Brain microvascular endothelial cell (primary cell): ENCODE measurements around the gene GOLGA7B.

Experiments
- DNase-seq: peaks from one replicate; pipeline ENCODE4 v3.0.0-alpha.2; 2020
- H3K27ac ChIP-seq: fragments of 250-450 bp; sonication (Bioruptor Pico); 2 replicates; pipeline ENCODE4 v1.5.1; 2020; ENCODE audit warnings: mild to moderate bottlenecking, moderate library complexity
- H3K27me3 ChIP-seq: fragments of 250-450 bp; sonication (Bioruptor Pico); replicated peaks from 2 replicates; pipeline ENCODE4 v1.5.1; 2020; ENCODE audit warnings: mild to moderate bottlenecking
- H3K36me3 ChIP-seq: fragments of 250-450 bp; sonication (Bioruptor Pico); replicated peaks from 2 replicates; pipeline ENCODE4 v1.5.1; 2020; ENCODE audit warnings: mild to moderate bottlenecking
- H3K4me3 ChIP-seq: 2 replicates; pipeline ENCODE4 v1.5.1; 2011; ENCODE audit warnings: low read depth, mild to moderate bottlenecking, control low read depth, low read length, moderate library complexity
- CTCF ChIP-seq: IDR thresholded peaks from 2 replicates; pipeline ENCODE4 v1.5.1; 2011; ENCODE audit warnings: low read depth, mild to moderate bottlenecking, moderate library complexity, low read length, control low read depth, inconsistent platforms; ENCODE audit errors: missing control alignments
- in situ Hi-C: cut with HindIII; loops from 2 replicates; pipeline ENCODE4 v1.10.0; 2017; ENCODE audit warnings: low sequenced_read_pairs, low pct_ligation_motif_present

Gene GOLGA7B

DNA sequence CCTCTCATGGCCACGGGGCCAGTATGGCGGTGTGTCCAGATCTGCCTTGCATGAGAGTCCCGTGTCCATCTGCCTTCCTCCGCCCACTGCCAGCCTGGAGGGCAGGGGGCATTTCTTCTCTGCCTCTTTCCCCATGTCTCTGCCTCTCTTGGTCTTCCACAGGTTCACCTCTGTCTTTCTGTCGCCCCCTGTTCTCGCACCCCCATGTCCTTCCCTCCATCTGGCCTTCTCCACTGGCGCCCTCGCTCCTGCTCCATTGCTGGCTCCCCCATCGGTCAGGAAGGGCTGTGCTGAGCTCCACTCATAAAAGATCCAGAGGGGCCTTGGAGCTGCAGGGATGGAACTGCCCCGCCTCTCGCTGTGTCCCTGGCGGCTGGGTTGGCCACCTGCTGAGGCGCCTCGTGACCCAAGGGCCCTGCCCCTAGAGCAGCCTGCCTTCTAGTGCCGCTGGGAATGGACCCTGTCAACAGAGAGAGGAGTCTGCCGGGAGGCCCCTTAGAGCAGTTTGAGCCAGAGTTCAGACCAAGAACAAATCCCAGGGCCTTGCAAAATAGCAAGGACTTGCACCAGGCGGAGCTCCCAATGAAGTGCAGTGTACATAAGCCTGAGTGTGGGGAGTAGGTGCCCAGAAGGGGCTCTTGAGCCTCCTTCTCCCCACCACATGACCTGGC, 42.0 kb downstream of the GOLGA7B start:
- no peak overlapping the region for H3K4me3 ChIP-seq
- in situ Hi-C loops, result no loop called here
- no peak for TF ChIP-seq CTCF
- no peak for DNase-seq
- H3K36me3 ChIP-seq, result no peaks in the 10 kb centered on the region
- peaks cover 3% of the 10 kb centered on the region for H3K27me3 ChIP-seq
- H3K27ac ChIP-seq, result no peak overlapping the region

DNA sequence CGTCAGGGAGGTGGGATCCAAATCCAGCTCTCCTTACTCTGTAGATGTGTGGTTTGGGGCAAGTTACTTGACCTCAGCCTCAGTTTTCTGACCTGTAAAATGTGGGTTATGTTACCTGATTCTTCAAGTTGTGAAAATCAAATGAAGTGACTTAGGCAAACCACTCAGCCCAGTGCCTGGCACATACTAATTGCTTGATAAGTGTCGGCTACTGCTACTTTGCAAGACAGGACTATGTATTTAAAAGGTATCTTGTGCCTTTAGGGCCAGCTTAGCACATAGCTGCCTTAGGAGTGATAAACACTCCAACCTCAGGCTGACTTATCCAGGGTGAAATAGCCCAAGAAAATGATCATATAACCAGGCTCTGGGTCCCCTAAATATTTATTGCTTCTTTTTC, 42.9 kb downstream of the GOLGA7B start:
- no peaks in the 10 kb centered on the region for H3K36me3 ChIP-seq
- no peak for DNase-seq
- H3K27me3 ChIP-seq, result peaks cover 3% of the 10 kb centered on the region
- in situ Hi-C loops, result no loop called here
- no peak for TF ChIP-seq CTCF
- no peak overlapping the region for H3K27ac ChIP-seq
- no peak overlapping the region for H3K4me3 ChIP-seq

GRCh38 chr10:97892939-97893338, 43.3 kb downstream of the GOLGA7B start:
- in situ Hi-C loops, result no loop called here
- peaks cover 3% of the 10 kb centered on the region for H3K27me3 ChIP-seq
- no peaks in the 10 kb centered on the region for H3K36me3 ChIP-seq
- TF ChIP-seq CTCF, result no peak
- no peak for DNase-seq
- no peak overlapping the region for H3K27ac ChIP-seq
- H3K4me3 ChIP-seq, result no peak overlapping the region

GRCh38 chr10:97894092-97894491, 44.4 kb downstream of the GOLGA7B start:
- H3K36me3 ChIP-seq, result no peaks in the 10 kb centered on the region
- DNase-seq, result no peak
- in situ Hi-C loops, result no loop called here
- no peak overlapping the region for H3K27ac ChIP-seq
- TF ChIP-seq CTCF, result no peak
- no peak overlapping the region for H3K4me3 ChIP-seq
- peaks cover 3% of the 10 kb centered on the region for H3K27me3 ChIP-seq

DNA sequence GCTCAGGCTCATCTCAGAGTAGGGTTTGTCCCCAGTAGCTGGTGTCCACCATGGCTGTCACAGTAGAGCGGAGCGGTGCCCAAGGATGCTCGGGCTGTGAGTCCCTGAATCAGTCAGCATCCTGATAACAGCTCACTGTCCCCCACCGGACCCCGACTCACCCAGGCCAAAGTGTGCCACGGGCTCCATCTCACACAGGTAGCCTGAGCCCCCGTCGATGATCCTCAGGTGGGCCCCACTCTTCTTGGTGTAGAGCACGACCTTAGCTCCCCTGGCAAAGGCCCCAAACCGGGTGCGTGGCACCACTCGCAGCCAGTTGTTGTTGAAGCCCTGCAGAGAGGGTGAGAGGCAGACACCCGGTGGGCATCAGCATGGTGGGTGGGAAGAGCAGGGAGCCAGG, 45.4 kb downstream of the GOLGA7B start:
- Histone ChIP-seq H3K36me3 (no peaks in the 10 kb centered on the region), H3K27ac (no peak overlapping the region), H3K4me3 (no peak overlapping the region), H3K27me3 (peaks cover 3% of the 10 kb centered on the region)
- DNase-seq, result no peak
- in situ Hi-C loops, result no loop called here
- no peak for TF ChIP-seq CTCF

- no peak for DNase-seq
- Histone ChIP-seq H3K4me3 (no peak overlapping the region), H3K27ac (no peak overlapping the region), H3K36me3 (no peaks in the 10 kb centered on the region), H3K27me3 (peaks cover 3% of the 10 kb centered on the region)
- no peak for TF ChIP-seq CTCF
- in situ Hi-C loops, result no loop called here
Observed at GRCh38 chr10:97895915-97896314, 46.3 kb downstream of the GOLGA7B start.
